HepG2 (cell line): ENCODE data around the gene MIDN. TPM values are rescaled to one million over a fixed set of nuclear protein-coding genes. Genes with fewer than 3 reads are reported as not detected.

Experiments
- CHD4 ChIP-seq: fragments of 200-600 bp; sonication (generic); IDR thresholded peaks from 2 replicates; pipeline ENCODE4 v1.7.0; 2017; ENCODE audit warnings: mild to moderate bottlenecking, low read length, borderline replicate concordance
- GABPB1 ChIP-seq: IDR thresholded peaks from 2 replicates; pipeline ENCODE4 v1.6.1; 2016; ENCODE audit warnings: mild to moderate bottlenecking, missing genetic modification reagents, moderate library complexity, missing compliant biosample characterization
- KLF12 ChIP-seq: sonication (generic); formaldehyde crosslinking; IDR thresholded peaks from 2 replicates; pipeline ENCODE4 v1.4.0; 2020; ENCODE audit warnings: missing genetic modification reagents, borderline replicate concordance
- MXI1 ChIP-seq: IDR thresholded peaks from 3 replicates; pipeline ENCODE4 v1.6.1; 2012; ENCODE audit warnings: low read depth, low read length, inconsistent platforms, borderline replicate concordance
- ZBTB38 ChIP-seq: sonication (generic); formaldehyde crosslinking; IDR thresholded peaks from 2 replicates; pipeline ENCODE4 v1.5.1; 2020; ENCODE audit warnings: mild to moderate bottlenecking, missing genetic modification reagents
- ZFP62 ChIP-seq: sonication (generic); formaldehyde crosslinking; IDR thresholded peaks from 2 replicates; pipeline ENCODE4 v1.4.0; 2020; ENCODE audit warnings: missing genetic modification reagents
- ZNF362 ChIP-seq: sonication (generic); formaldehyde crosslinking; IDR thresholded peaks from 2 replicates; pipeline ENCODE4 v1.4.0; 2020; ENCODE audit warnings: missing genetic modification reagents, mild to moderate bottlenecking, borderline replicate concordance
- ZNF562 ChIP-seq: sonication (generic); formaldehyde crosslinking; IDR thresholded peaks from 2 replicates; pipeline ENCODE4 v1.8.0; 2022; ENCODE audit warnings: missing genetic modification reagents, borderline replicate concordance
- ZNF609 ChIP-seq: sonication (generic); formaldehyde crosslinking; IDR thresholded peaks from 2 replicates; pipeline ENCODE4 v1.4.0; 2020; ENCODE audit warnings: mild to moderate bottlenecking, missing genetic modification reagents, borderline replicate concordance
- ZNF614 ChIP-seq: IDR thresholded peaks from 2 replicates; pipeline ENCODE4 v1.6.1; 2018; ENCODE audit warnings: missing biosample characterization, missing genetic modification reagents, inconsistent platforms, borderline replicate concordance
- ZNF687 ChIP-seq: sonication (generic); formaldehyde crosslinking; IDR thresholded peaks from 2 replicates; pipeline ENCODE4 v1.5.1; 2020; ENCODE audit warnings: mild to moderate bottlenecking, missing genetic modification reagents, moderate library complexity
- polyA plus RNA-seq, 8 experiments: library from polyadenylated mRNA; depleted of rRNA in 3 of 8; stranded (reverse) in 7 of 8; unstranded in 1 of 8; fragments of >200 nt; fragmentation: Illumina TruSeq in 4 of 8; extraction: Trizol in 4 of 8; gene quantifications; 2 replicates each; pipeline versions ENCODE4 v1.2.1 to v1.2.3, GENCODE V29; 2011 to 2016; ENCODE audit warnings: low read depth in 4 of 8, missing spikeins in 1 of 8, mixed read lengths in 1 of 8; ENCODE audit not compliant: insufficient read depth in 1 of 8
- total RNA-seq, 5 experiments: library from RNA; depleted of rRNA; stranded (reverse); fragments of >200 nt; fragmentation: Illumina TruSeq; extraction: Trizol; gene quantifications; 2 replicates each; pipeline ENCODE4 v1.2.3, GENCODE V29; 2016; ENCODE audit warnings: low read depth in 1 of 5
- TF ChIP-seq, protein P1 (sequence below): sonication (generic); formaldehyde crosslinking; IDR thresholded peaks from 2 replicates; pipeline ENCODE4 v1.4.0; 2020; ENCODE audit warnings: mild to moderate bottlenecking, missing genetic modification reagents

The MIDN gene
- total and polyA plus RNA-seq, 2 of the 13 experiments (the other 11 are each of a cell fraction or from before 2014, with no cell fraction given): 8.4 to 18.0 TPM

DNA sequence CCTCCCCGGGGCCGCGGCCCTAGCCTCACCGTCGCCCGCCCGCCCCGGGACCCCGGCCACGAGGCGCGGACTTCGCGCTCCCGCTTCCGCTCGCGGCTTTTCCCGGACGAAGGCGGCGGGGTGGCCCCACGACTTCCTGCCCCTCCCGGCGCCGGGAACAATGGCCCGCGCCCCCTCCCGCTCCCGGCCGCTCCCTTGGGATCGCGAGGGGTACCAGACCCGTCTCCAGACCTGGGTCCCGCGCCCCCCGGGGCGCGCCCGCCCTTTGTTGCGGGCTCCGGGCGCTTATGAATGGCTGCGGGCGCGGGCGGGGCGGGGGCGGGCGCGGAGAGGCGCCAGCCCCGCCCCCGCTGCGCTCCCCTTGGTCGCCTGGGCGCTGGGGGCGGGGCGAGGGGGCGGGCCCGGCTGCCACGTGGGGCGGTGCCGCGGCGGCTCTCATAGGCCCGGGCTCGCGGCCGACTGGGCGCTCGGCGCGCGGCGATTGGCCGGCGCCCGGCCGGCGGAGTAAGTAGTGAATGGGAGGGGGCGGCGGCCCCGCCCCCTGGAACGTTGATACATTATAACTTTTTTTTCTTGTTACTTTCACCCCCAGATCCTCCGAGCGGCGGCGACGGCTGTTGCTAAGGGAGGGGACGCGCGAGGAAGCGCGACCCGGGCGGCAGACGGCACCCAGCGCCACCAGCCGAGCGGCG lies 1.1 kb downstream of the MIDN start (continued):
- peak; percentile 68 for TF ChIP-seq ZNF687 (CRISPR knock-in tag)
- 0 out of 2 replicates have a peak, but pooled peaks have one; percentile 6 for TF ChIP-seq ZNF614 (CRISPR knock-in tag)
- TF ChIP-seq KLF12 (CRISPR knock-in tag): peak; percentile 82; the same call in 1 of the 2 replicates
- peak; percentile 89 for TF ChIP-seq GABPB1 (CRISPR knock-in tag)
- 0 out of 2 replicates have a peak, but pooled peaks have one; percentile 12 for TF ChIP-seq ZFP62 (CRISPR knock-in tag)
- TF ChIP-seq CHD4: no peak
- TF ChIP-seq ZNF562: 0 out of 2 replicates have a peak, but pooled peaks have one; percentile 66
- TF ChIP-seq MXI1: peak; percentile 31; the same call in 1 of the 3 replicates
- TF ChIP-seq ZBTB38 (CRISPR knock-in tag): 0 out of 2 replicates have a peak, but pooled peaks have one; percentile 4
- peak; percentile 18; the same call in 1 of the 2 replicates for TF ChIP-seq ZNF609 (CRISPR knock-in tag)
- TF ChIP-seq ZNF362 (CRISPR knock-in tag): peak; percentile 87
- TF ChIP-seq, protein P1, sequence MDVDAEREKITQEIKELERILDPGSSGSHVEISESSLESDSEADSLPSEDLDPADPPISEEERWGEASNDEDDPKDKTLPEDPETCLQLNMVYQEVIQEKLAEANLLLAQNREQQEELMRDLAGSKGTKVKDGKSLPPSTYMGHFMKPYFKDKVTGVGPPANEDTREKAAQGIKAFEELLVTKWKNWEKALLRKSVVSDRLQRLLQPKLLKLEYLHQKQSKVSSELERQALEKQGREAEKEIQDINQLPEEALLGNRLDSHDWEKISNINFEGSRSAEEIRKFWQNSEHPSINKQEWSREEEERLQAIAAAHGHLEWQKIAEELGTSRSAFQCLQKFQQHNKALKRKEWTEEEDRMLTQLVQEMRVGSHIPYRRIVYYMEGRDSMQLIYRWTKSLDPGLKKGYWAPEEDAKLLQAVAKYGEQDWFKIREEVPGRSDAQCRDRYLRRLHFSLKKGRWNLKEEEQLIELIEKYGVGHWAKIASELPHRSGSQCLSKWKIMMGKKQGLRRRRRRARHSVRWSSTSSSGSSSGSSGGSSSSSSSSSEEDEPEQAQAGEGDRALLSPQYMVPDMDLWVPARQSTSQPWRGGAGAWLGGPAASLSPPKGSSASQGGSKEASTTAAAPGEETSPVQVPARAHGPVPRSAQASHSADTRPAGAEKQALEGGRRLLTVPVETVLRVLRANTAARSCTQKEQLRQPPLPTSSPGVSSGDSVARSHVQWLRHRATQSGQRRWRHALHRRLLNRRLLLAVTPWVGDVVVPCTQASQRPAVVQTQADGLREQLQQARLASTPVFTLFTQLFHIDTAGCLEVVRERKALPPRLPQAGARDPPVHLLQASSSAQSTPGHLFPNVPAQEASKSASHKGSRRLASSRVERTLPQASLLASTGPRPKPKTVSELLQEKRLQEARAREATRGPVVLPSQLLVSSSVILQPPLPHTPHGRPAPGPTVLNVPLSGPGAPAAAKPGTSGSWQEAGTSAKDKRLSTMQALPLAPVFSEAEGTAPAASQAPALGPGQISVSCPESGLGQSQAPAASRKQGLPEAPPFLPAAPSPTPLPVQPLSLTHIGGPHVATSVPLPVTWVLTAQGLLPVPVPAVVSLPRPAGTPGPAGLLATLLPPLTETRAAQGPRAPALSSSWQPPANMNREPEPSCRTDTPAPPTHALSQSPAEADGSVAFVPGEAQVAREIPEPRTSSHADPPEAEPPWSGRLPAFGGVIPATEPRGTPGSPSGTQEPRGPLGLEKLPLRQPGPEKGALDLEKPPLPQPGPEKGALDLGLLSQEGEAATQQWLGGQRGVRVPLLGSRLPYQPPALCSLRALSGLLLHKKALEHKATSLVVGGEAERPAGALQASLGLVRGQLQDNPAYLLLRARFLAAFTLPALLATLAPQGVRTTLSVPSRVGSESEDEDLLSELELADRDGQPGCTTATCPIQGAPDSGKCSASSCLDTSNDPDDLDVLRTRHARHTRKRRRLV: no peak
